ENCODE results near the gene PTK7. TPM values are rescaled to one million over a fixed set of nuclear protein-coding genes. Genes with fewer than 3 reads are reported as not detected.
A peak's percentile ranks its signal among the peaks of the same experiment; 100 is the strongest.

The PTK7 gene
- total RNA-seq, 1 experiment from 2014 or later, result 42.6 TPM

DNA sequence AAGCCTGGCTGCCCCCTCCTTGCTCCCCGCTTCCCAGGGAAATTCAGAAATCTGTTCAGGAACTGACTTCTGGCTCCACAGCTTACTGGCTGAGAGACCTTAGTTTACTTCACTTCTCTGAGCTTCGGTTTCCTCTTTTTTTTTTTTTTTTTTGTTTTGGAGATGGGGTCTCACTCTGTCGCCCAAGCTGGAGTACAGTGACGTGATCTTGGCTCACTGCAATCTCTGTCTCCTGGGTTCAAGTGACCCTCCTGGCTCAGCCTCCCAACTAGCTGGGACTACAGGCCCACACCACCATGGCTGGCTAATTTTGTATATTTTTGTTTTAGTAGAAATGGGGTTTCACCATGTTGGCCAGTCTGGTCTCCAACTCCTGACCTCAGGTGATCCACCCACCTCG, 14.9 kb downstream of the PTK7 start:
- CTCF ChIA-PET, result no interaction called here
- Mint-ChIP-seq H3K27me3 (ENCODE audit: insufficient read depth, unreplicated experiment) (no peaks in the 10 kb centered on the region), H3K4me1 (ENCODE audit: insufficient read depth, unreplicated experiment) (peaks cover 26% of the 10 kb centered on the region), H3K36me3 (ENCODE audit: insufficient read depth, unreplicated experiment) (peaks cover 9% of the 10 kb centered on the region), H3K27ac (ENCODE audit: low read depth, unreplicated experiment) (no peak overlapping the region), H3K4me3 (ENCODE audit: unreplicated experiment) (no peak overlapping the region), H3K9me3 (ENCODE audit: unreplicated experiment) (no peaks in the 10 kb centered on the region)
- DNase-seq (ENCODE audit: unreplicated experiment), result no peak
- TF ChIP-seq, protein P1, sequence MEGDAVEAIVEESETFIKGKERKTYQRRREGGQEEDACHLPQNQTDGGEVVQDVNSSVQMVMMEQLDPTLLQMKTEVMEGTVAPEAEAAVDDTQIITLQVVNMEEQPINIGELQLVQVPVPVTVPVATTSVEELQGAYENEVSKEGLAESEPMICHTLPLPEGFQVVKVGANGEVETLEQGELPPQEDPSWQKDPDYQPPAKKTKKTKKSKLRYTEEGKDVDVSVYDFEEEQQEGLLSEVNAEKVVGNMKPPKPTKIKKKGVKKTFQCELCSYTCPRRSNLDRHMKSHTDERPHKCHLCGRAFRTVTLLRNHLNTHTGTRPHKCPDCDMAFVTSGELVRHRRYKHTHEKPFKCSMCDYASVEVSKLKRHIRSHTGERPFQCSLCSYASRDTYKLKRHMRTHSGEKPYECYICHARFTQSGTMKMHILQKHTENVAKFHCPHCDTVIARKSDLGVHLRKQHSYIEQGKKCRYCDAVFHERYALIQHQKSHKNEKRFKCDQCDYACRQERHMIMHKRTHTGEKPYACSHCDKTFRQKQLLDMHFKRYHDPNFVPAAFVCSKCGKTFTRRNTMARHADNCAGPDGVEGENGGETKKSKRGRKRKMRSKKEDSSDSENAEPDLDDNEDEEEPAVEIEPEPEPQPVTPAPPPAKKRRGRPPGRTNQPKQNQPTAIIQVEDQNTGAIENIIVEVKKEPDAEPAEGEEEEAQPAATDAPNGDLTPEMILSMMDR (IDR thresholded peaks at IDR 0.05; ENCODE audit: unreplicated experiment), result no peak
- POLR2A ChIA-PET, result interaction anchor here (0.9 to 5.5 kb wide), 4 partner anchors 9 to 107 kb away, joined by 4 to 31 read pairs (median 10); partner anchors contain the start of genes KLC4, MRPL2 and PTK7
- BruUV-seq (replicated peaks), result no TSS peak
- intact Hi-C loops (cut with micrococcal nuclease), result no loop called here

DNA sequence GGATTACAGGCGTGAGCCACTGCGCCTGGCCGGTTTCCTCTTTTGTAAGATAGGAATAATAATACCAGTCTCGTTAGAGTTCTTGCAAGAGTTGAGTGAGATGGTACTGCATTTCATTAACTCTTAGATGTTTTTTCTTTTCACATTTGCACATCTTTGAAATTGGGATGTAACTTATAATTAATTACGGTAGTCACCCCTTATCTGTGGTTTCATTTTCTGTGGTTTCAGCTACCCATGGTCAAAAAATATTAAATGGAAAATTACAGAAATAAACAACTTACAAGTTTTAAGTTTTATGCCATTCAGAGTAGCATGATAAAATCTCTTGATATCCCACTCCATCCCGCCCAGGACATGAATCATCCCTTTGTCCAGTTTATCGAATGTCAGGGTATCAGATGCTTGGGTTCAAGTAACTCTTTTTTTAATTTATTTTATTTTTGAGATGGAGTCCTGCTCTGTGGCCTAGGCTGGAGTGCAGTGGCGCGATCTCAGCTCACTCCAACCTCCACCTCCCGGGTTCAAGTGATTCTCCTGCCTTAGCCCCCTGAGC, 15.4 kb downstream of the PTK7 start:
- Mint-ChIP-seq H3K27me3 (ENCODE audit: insufficient read depth, unreplicated experiment) (no peaks in the 10 kb centered on the region), H3K27ac (ENCODE audit: low read depth, unreplicated experiment) (no peak overlapping the region), H3K4me1 (ENCODE audit: insufficient read depth, unreplicated experiment) (peaks cover 26% of the 10 kb centered on the region), H3K9me3 (ENCODE audit: unreplicated experiment) (no peaks in the 10 kb centered on the region), H3K36me3 (ENCODE audit: insufficient read depth, unreplicated experiment) (peaks cover 9% of the 10 kb centered on the region), H3K4me3 (ENCODE audit: unreplicated experiment) (no peak overlapping the region)
- no TSS peak for BruUV-seq (replicated peaks)
- TF ChIP-seq, protein P1 (IDR thresholded peaks at IDR 0.05; ENCODE audit: unreplicated experiment), result no peak
- intact Hi-C loops (cut with micrococcal nuclease), result no loop called here
- ChIA-PET CTCF (interaction anchor here (0.6 kb wide), 1 partner anchor 368 kb away, joined by 3 read pairs; no protein-coding TSS in a partner anchor), POLR2A (interaction anchor here (0.9 to 5.5 kb wide), 3 partner anchors 9 to 107 kb away, joined by 4 to 31 read pairs (median 4); partner anchors contain the start of gene PTK7)
- DNase-seq (ENCODE audit: unreplicated experiment), result no peak

DNA sequence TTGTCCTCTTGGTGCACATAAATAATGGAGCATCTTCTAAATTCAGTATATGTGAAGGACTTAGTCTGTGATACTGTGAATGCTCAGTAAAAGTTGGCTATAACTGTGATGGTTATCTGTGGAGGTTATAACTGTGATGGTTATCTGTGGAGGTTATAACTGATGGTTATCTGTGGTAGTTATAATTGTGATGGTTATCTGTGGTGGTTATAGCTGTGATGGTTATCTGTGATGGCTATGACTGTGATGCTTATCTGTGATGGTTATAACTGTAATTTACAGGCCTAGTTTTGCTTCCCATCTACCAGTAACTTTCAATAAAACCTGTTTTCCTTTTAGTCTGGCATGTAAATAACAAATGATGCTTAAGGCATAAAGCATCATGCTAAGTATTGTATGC, 16.5 kb downstream of the PTK7 start:
- ChIA-PET CTCF (interaction anchor here (0.7 to 1.3 kb wide), 2 partner anchors 49 to 192 kb away, joined by 4 to 7 read pairs; no protein-coding TSS in a partner anchor), POLR2A (interaction anchor here (1.1 to 2.8 kb wide), 7 partner anchors 10 to 79 kb away, joined by 3 to 11 read pairs (median 4); partner anchors contain the start of genes KLC4, MRPL2 and SRF)
- no TSS peak for BruUV-seq (replicated peaks)
- H3K4me1 Mint-ChIP-seq (ENCODE audit: insufficient read depth, unreplicated experiment), result peaks cover 35% of the 10 kb centered on the region
- DNase-seq (ENCODE audit: unreplicated experiment), result no peak
- H3K36me3 Mint-ChIP-seq (ENCODE audit: insufficient read depth, unreplicated experiment), result peaks cover 9% of the 10 kb centered on the region
- TF ChIP-seq, protein P1 (IDR thresholded peaks at IDR 0.05; ENCODE audit: unreplicated experiment), result no peak
- intact Hi-C loops (cut with micrococcal nuclease), result no loop called here
- no peaks in the 10 kb centered on the region for H3K27me3 Mint-ChIP-seq (ENCODE audit: insufficient read depth, unreplicated experiment)
- H3K9me3 Mint-ChIP-seq (ENCODE audit: unreplicated experiment), result no peaks in the 10 kb centered on the region
- no peak overlapping the region for H3K27ac Mint-ChIP-seq (ENCODE audit: low read depth, unreplicated experiment)
- H3K4me3 Mint-ChIP-seq (ENCODE audit: unreplicated experiment), result no peak overlapping the region

DNA sequence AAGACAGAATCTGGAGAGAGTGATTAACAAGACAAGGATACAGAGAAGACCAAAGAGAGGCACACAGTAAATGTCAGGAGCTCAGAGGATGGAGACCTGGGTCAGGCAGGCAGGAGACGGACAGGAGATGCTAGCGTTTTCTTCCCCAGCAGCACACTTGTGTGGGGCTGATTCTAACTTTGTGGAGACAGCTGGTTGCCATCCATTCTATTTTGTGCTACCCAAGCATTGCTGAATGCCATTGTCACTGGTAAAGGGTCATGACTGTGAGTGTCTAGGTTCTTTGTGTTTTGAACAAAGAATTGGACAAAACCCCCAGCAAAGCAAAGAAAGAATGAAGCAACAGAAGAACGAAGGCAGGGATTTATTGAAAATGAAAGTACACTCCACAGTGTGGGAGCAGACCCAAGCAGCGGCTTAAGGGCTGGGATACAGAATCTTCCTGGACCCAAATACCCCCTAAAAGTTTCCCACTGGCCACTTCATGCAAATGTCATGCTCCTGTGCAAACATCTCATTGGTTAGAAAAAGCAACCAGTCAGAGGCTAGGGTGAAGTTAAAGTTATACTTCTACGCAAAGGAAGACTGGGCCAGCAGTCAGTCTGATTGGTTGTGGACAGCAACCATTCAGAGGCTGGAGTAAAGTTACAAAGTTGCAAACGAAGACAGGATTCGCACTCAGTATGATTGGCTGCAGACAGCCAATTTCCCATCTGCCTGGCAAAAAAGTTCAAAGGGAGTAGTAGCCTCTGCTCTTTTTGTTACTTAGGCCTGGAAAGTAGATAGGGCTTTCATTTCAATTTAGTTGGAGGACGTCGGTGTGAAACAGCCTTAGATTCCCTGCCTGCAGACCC, 17.5 kb downstream of the PTK7 start:
- TF ChIP-seq, protein P1 (IDR thresholded peaks at IDR 0.05; ENCODE audit: unreplicated experiment), result no peak
- no TSS peak for BruUV-seq (replicated peaks)
- Mint-ChIP-seq H3K27ac (ENCODE audit: low read depth, unreplicated experiment) (peak overlapping the region; percentile 64), H3K27me3 (ENCODE audit: insufficient read depth, unreplicated experiment) (no peaks in the 10 kb centered on the region), H3K4me1 (ENCODE audit: insufficient read depth, unreplicated experiment) (peaks cover 38% of the 10 kb centered on the region), H3K9me3 (ENCODE audit: unreplicated experiment) (no peaks in the 10 kb centered on the region), H3K36me3 (ENCODE audit: insufficient read depth, unreplicated experiment) (peaks cover 9% of the 10 kb centered on the region), H3K4me3 (ENCODE audit: unreplicated experiment) (peak overlapping the region; percentile 61)
- CTCF ChIA-PET, result interaction anchor here (0.7 to 1.3 kb wide), 2 partner anchors 56 to 193 kb away, joined by 3 to 4 read pairs; no protein-coding TSS in a partner anchor
- peak; percentile 24 for DNase-seq (ENCODE audit: unreplicated experiment)
- intact Hi-C loops (cut with micrococcal nuclease), result no loop called here
- POLR2A ChIA-PET, result interaction anchor here (0.5 to 2.8 kb wide), 11 partner anchors 9 to 164 kb away, joined by 3 to 11 read pairs (median 4); partner anchors contain the start of genes CNPY3, KLC4, MRPL2 and SRF
